Measurements from ENCODE around the gene SNRNP25. TPM values are rescaled to one million over a fixed set of nuclear protein-coding genes. Genes with fewer than 3 reads are reported as not detected.

SNRNP25 gene
- total and polyA plus RNA-seq, 2 donors from 2014 or later = 14.7 to 60.3 TPM

GRCh38 chr16:55571-56136, 2.0 kb downstream of the SNRNP25 start:
- Histone ChIP-seq H3K4me1 (ENCODE audit: control insufficient read depth in 2 of 3, insufficient read depth in 2 of 3, low read depth in 1 of 3, low read length in 3 of 3) (peaks cover 0 to 3% (median 2%) of the 10 kb centered on the region in 3 donors), H3K4me3 (ENCODE audit: low read length in 3 of 3) (no peak overlapping the region), H3K27ac (ENCODE audit: low read depth in 2 of 2, low read length in 2 of 2) (no peak overlapping the region), H3K27me3 (ENCODE audit: control insufficient read depth, insufficient read depth, low read length) (no peaks in the 10 kb centered on the region), H3K9me3 (ENCODE audit: control insufficient read depth in 2 of 3, insufficient read depth in 1 of 3, low read length in 3 of 3) (no peaks in the 10 kb centered on the region), H3K9ac (ENCODE audit: low read length in 3 of 3) (no peak overlapping the region), H3K36me3 (ENCODE audit: control insufficient read depth in 2 of 3, insufficient read depth in 3 of 3, low read length in 3 of 3) (peaks cover 0 to 20% (median 15%) of the 10 kb centered on the region in 3 donors)
- no peak for TF ChIP-seq CTCF (IDR thresholded peaks at IDR 0.05; ENCODE audit: borderline replicate concordance, extremely low read depth, insufficient read depth)
- FAIRE-seq (no peak), DNase-seq (peak in 1 of 5 donors; percentile 49)
- intact Hi-C loops (cut with DNase I) = no loop called here

- H3K9me3 ChIP-seq (ENCODE audit: control insufficient read depth in 2 of 3, insufficient read depth in 1 of 3, low read length in 3 of 3) = no peaks in the 10 kb centered on the region
- intact Hi-C loops (cut with DNase I) = no loop called here
- TF ChIP-seq CTCF (IDR thresholded peaks at IDR 0.05; ENCODE audit: borderline replicate concordance, extremely low read depth, insufficient read depth) = no peak
- no peak overlapping the region for H3K9ac ChIP-seq (ENCODE audit: low read length in 3 of 3)
- DNase-seq (peak in 1 of 5 donors; percentile 24), FAIRE-seq (no peak)
- H3K36me3 ChIP-seq (ENCODE audit: control insufficient read depth in 2 of 3, insufficient read depth in 3 of 3, low read length in 3 of 3) = peaks cover 0 to 15% (median 13%) of the 10 kb centered on the region in 3 donors
- H3K4me3 ChIP-seq (ENCODE audit: low read length in 3 of 3) = no peak overlapping the region
- peaks cover 0 to 3% (median 2%) of the 10 kb centered on the region in 3 donors for H3K4me1 ChIP-seq (ENCODE audit: control insufficient read depth in 2 of 3, insufficient read depth in 2 of 3, low read depth in 1 of 3, low read length in 3 of 3)
- no peak overlapping the region for H3K27ac ChIP-seq (ENCODE audit: low read depth in 2 of 2, low read length in 2 of 2)
- H3K27me3 ChIP-seq (ENCODE audit: control insufficient read depth, insufficient read depth, low read length) = no peaks in the 10 kb centered on the region
Measured at GRCh38 chr16:56231-56927, 2.8 kb downstream of the SNRNP25 start.

- DNase-seq (peak in 1 of 5 donors; percentile 26), FAIRE-seq (no peak)
- peaks cover 0 to 3% (median 2%) of the 10 kb centered on the region in 3 donors for H3K4me1 ChIP-seq (ENCODE audit: control insufficient read depth in 2 of 3, insufficient read depth in 2 of 3, low read depth in 1 of 3, low read length in 3 of 3)
- peaks cover 0 to 15% (median 13%) of the 10 kb centered on the region in 3 donors for H3K36me3 ChIP-seq (ENCODE audit: control insufficient read depth in 2 of 3, insufficient read depth in 3 of 3, low read length in 3 of 3)
- no peak overlapping the region for H3K4me3 ChIP-seq (ENCODE audit: low read length in 3 of 3)
- no peak for TF ChIP-seq CTCF (IDR thresholded peaks at IDR 0.05; ENCODE audit: borderline replicate concordance, extremely low read depth, insufficient read depth)
- H3K27me3 ChIP-seq (ENCODE audit: control insufficient read depth, insufficient read depth, low read length) = no peaks in the 10 kb centered on the region
- no peak overlapping the region for H3K27ac ChIP-seq (ENCODE audit: low read depth in 2 of 2, low read length in 2 of 2)
- H3K9ac ChIP-seq (ENCODE audit: low read length in 3 of 3) = no peak overlapping the region
- H3K9me3 ChIP-seq (ENCODE audit: control insufficient read depth in 2 of 3, insufficient read depth in 1 of 3, low read length in 3 of 3) = no peaks in the 10 kb centered on the region
- intact Hi-C loops (cut with DNase I) = no loop called here
Measured at GRCh38 chr16:57711-58110, 4.1 kb downstream of the SNRNP25 start.
